DND-41 (cell line): ENCODE measurements around the gene P2RY11.

Source experiments
- ATAC-seq: fragments of 200-7000 bp; cut with Tn5 transposase; 3 replicates; pipeline ENCODE4 v1.9.1; 2021; ENCODE audit warnings: low read depth; ENCODE audit not compliant: insufficient read depth
- DNase-seq: peaks from one replicate; pipeline ENCODE4 v3.0.0-alpha.2; 2020
- H2AFZ ChIP-seq: 2 replicates; pipeline ENCODE4 v1.6.0; 2012; ENCODE audit warnings: low read depth, low read length
- H3K27ac ChIP-seq: 2 replicates; pipeline ENCODE4 v1.5.1; 2012; ENCODE audit warnings: low read length, inconsistent platforms
- H3K27me3 ChIP-seq: fragments of 200-600 bp; sonication (generic); 2 replicates; pipeline ENCODE4 v1.6.0; 2012; ENCODE audit warnings: low read length, mild to moderate bottlenecking, inconsistent platforms; ENCODE audit not compliant: insufficient read depth, poor library complexity
- H3K36me3 ChIP-seq: 2 replicates; pipeline ENCODE4 v1.5.1; 2012; ENCODE audit warnings: low read length, inconsistent platforms; ENCODE audit not compliant: insufficient read depth
- H3K4me1 ChIP-seq: 2 replicates; pipeline ENCODE4 v1.5.1; 2012; ENCODE audit warnings: mild to moderate bottlenecking, low read length; ENCODE audit not compliant: insufficient read depth
- H3K4me2 ChIP-seq: 2 replicates; pipeline ENCODE4 v1.6.0; 2012; ENCODE audit warnings: mild to moderate bottlenecking, moderate library complexity, low read length, inconsistent platforms; ENCODE audit not compliant: insufficient read depth
- H3K4me3 ChIP-seq, 2 experiments: fragments of 200-600 bp in 1 of 2; shearing (Covaris generic) in 1 of 2; 2 replicates each; pipeline ENCODE4 v1.5.1; 2012 to 2016; ENCODE audit warnings: inconsistent platforms in 2 of 2, low read length in 2 of 2, mild to moderate bottlenecking in 2 of 2, low read depth in 1 of 2, moderate library complexity in 1 of 2
- H3K79me2 ChIP-seq: 2 replicates; pipeline ENCODE4 v1.6.0; 2012; ENCODE audit warnings: low read length, inconsistent platforms; ENCODE audit not compliant: insufficient read depth
- H3K9ac ChIP-seq: 2 replicates; pipeline ENCODE4 v1.6.0; 2012; ENCODE audit warnings: low read depth, mild to moderate bottlenecking, inconsistent platforms, low read length, moderate library complexity
- H3K9me3 ChIP-seq: 2 replicates; pipeline ENCODE4 v1.5.1; 2012; ENCODE audit warnings: low read length, moderate library complexity, mild to moderate bottlenecking, inconsistent platforms; ENCODE audit not compliant: insufficient read depth, severe bottlenecking
- H4K20me1 ChIP-seq: 2 replicates; pipeline ENCODE4 v1.6.0; 2012; ENCODE audit warnings: low read length; ENCODE audit not compliant: insufficient read depth
- CTCF ChIP-seq: IDR thresholded peaks from 2 replicates; pipeline ENCODE4 v1.5.1; 2012; ENCODE audit warnings: borderline replicate concordance, low read length, moderate library complexity, mild to moderate bottlenecking; ENCODE audit not compliant: poor library complexity, severe bottlenecking; ENCODE audit errors: extremely low read depth
- EZH2 ChIP-seq: IDR thresholded peaks from 3 replicates; pipeline ENCODE4 v1.6.1; 2012; ENCODE audit warnings: borderline replicate concordance, low read depth, mild to moderate bottlenecking, moderate library complexity, low read length, inconsistent platforms; ENCODE audit not compliant: severe bottlenecking

The P2RY11 gene

GRCh38 chr19:10069046-10069445, 42.4 kb upstream of the P2RY11 start:
- no peak overlapping the region for H3K4me2 ChIP-seq

GRCh38 chr19:10070730-10071446, 40.6 kb upstream of the P2RY11 start:
- H3K4me3 ChIP-seq, result no peak overlapping the region
- H3K4me1 ChIP-seq, result no peaks in the 10 kb centered on the region
- H3K27ac ChIP-seq, result no peak overlapping the region
- DNase-seq (no peak), ATAC-seq (no peak)
- no peak overlapping the region for H3K9ac ChIP-seq
- H2AFZ ChIP-seq, result no peak overlapping the region
- no peaks in the 10 kb centered on the region for H3K27me3 ChIP-seq
- TF ChIP-seq CTCF (no peak), EZH2 (no peak)
- H3K4me2 ChIP-seq, result no peak overlapping the region
- H3K36me3 ChIP-seq, result no peaks in the 10 kb centered on the region
- no peaks in the 10 kb centered on the region for H4K20me1 ChIP-seq
- H3K9me3 ChIP-seq, result no peaks in the 10 kb centered on the region
- no peaks in the 10 kb centered on the region for H3K79me2 ChIP-seq

More at GRCh38 chr19:10069046-10069445, 42.4 kb upstream of the P2RY11 start:
- no peaks in the 10 kb centered on the region for H3K4me1 ChIP-seq
- no peaks in the 10 kb centered on the region for H4K20me1 ChIP-seq
- H3K9me3 ChIP-seq, result no peaks in the 10 kb centered on the region
- H3K4me3 ChIP-seq, result no peak overlapping the region
- H3K9ac ChIP-seq, result no peak overlapping the region
- no peak for DNase-seq
- H3K36me3 ChIP-seq, result no peaks in the 10 kb centered on the region
- no peak for ATAC-seq
- no peak overlapping the region for H2AFZ ChIP-seq
- H3K27me3 ChIP-seq, result no peaks in the 10 kb centered on the region
- TF ChIP-seq CTCF (no peak), EZH2 (no peak)
- H3K27ac ChIP-seq, result no peak overlapping the region
- H3K79me2 ChIP-seq, result no peaks in the 10 kb centered on the region

GRCh38 chr19:10074153-10074552, 37.3 kb upstream of the P2RY11 start:
- Histone ChIP-seq H2AFZ (no peak overlapping the region), H3K4me1 (no peaks in the 10 kb centered on the region), H3K36me3 (no peaks in the 10 kb centered on the region), H3K4me3 (no peak overlapping the region), H3K27ac (no peak overlapping the region), H3K9me3 (no peaks in the 10 kb centered on the region), H4K20me1 (no peaks in the 10 kb centered on the region), H3K79me2 (no peaks in the 10 kb centered on the region), H3K9ac (no peak overlapping the region), H3K4me2 (no peak overlapping the region), H3K27me3 (no peaks in the 10 kb centered on the region)
- ATAC-seq (0 out of 3 replicates have a peak, but pooled peaks have one; percentile 44), DNase-seq (peak; percentile 21)
- TF ChIP-seq CTCF (peak; percentile 55), EZH2 (no peak)
